ENCODE results near the gene PODXL2. TPM values are rescaled to one million over a fixed set of nuclear protein-coding genes. Genes with fewer than 3 reads are reported as not detected.

The PODXL2 gene
- total RNA-seq, 3 donors from 2014 or later: 5.4 to 18.5 (median 16.2) TPM

- Histone ChIP-seq H3K4me1 (ENCODE audit: low read depth) (peaks cover 15% of the 10 kb centered on the region), H3K36me3 (ENCODE audit: low read depth) (peaks cover 3% of the 10 kb centered on the region), H3K9me3 (no peaks in the 10 kb centered on the region), H3K4me3 (no peak overlapping the region)
- intact Hi-C loops (cut with DNase I, micrococcal nuclease): loop anchor here in 1 of 2 donors (10.0 kb wide), 1 partner anchor 122 kb away; no protein-coding TSS in a partner anchor
- TF ChIP-seq CTCF (IDR thresholded peaks at IDR 0.05): no peak
- no peak for ATAC-seq
- peak in 2 of 3 donors; percentile 8 to 15 for DNase-seq
Measured at GRCh38 chr3:127692501-127693335, 63.7 kb downstream of the PODXL2 start.

- TF ChIP-seq CTCF (IDR thresholded peaks at IDR 0.05): no peak
- Histone ChIP-seq H3K4me3 (no peak overlapping the region), H3K4me1 (ENCODE audit: low read depth) (peaks cover 17% of the 10 kb centered on the region), H3K36me3 (ENCODE audit: low read depth) (peaks cover 3% of the 10 kb centered on the region), H3K9me3 (no peaks in the 10 kb centered on the region)
- intact Hi-C loops (cut with DNase I, micrococcal nuclease): loop anchor here in 1 of 2 donors (10.0 kb wide), 1 partner anchor 121 kb away; no protein-coding TSS in a partner anchor
- no peak for ATAC-seq
- DNase-seq: peak in 2 of 3 donors; percentile 4 to 12
Measured at GRCh38 chr3:127693336-127693843, 64.4 kb downstream of the PODXL2 start.

- Histone ChIP-seq H3K9me3 (no peaks in the 10 kb centered on the region), H3K4me3 (no peak overlapping the region), H3K36me3 (ENCODE audit: low read depth) (peaks cover 3% of the 10 kb centered on the region), H3K4me1 (ENCODE audit: low read depth) (peaks cover 25% of the 10 kb centered on the region)
- TF ChIP-seq CTCF (IDR thresholded peaks at IDR 0.05): no peak
- ATAC-seq (peak; percentile 55), DNase-seq (peak; percentile 66 to 73 (median 67))
- intact Hi-C loops (cut with DNase I, micrococcal nuclease): loop anchor here in 1 of 2 donors (10.0 kb wide), 1 partner anchor 120 kb away; no protein-coding TSS in a partner anchor
Measured at GRCh38 chr3:127694467-127695215, 65.7 kb downstream of the PODXL2 start.

- TF ChIP-seq CTCF (IDR thresholded peaks at IDR 0.05): no peak
- H3K4me1 ChIP-seq (ENCODE audit: low read depth): peaks cover 23% of the 10 kb centered on the region
- intact Hi-C loops (cut with DNase I, micrococcal nuclease): loop anchor here in 1 of 2 donors (10.0 kb wide), 1 partner anchor 117 kb away; no protein-coding TSS in a partner anchor
- no peaks in the 10 kb centered on the region for H3K9me3 ChIP-seq
- H3K36me3 ChIP-seq (ENCODE audit: low read depth): no peaks in the 10 kb centered on the region
- ATAC-seq (peak; percentile 72), DNase-seq (peak; percentile 62 to 75 (median 67))
- H3K4me3 ChIP-seq: no peak overlapping the region
Measured at GRCh38 chr3:127697551-127698240, 68.7 kb downstream of the PODXL2 start.

- Histone ChIP-seq H3K9me3 (no peaks in the 10 kb centered on the region), H3K4me1 (ENCODE audit: low read depth) (peaks cover 23% of the 10 kb centered on the region), H3K36me3 (ENCODE audit: low read depth) (no peaks in the 10 kb centered on the region), H3K4me3 (no peak overlapping the region)
- intact Hi-C loops (cut with DNase I, micrococcal nuclease): loop anchor here in 1 of 2 donors (10.0 kb wide), 1 partner anchor 117 kb away; no protein-coding TSS in a partner anchor
- DNase-seq (peak in 2 of 3 donors; percentile 15 to 19), ATAC-seq (no peak)
- TF ChIP-seq CTCF (IDR thresholded peaks at IDR 0.05): no peak
Measured at GRCh38 chr3:127698286-127698685, 69.3 kb downstream of the PODXL2 start.

Measured in mucosa of descending colon (tissue), 3 donors.